Measurements from ENCODE around the gene ARRDC2.

- TF ChIP-seq CTCF (IDR thresholded peaks at IDR 0.05) (peak in 1 of 4 experiments; percentile 21), POLR2A (IDR thresholded peaks at IDR 0.05) (peak; percentile 71 to 78)
These were observed 6.8 kb upstream of the ARRDC2 start for GRCh38 chr19:18000915-18001776.
